Measurements from ENCODE around the gene ADRM1. TPM values are rescaled to one million over a fixed set of nuclear protein-coding genes. Genes with fewer than 3 reads are reported as not detected.

The ADRM1 gene
- total RNA-seq, 1 experiment from 2014 or later, result 173 TPM

DNA sequence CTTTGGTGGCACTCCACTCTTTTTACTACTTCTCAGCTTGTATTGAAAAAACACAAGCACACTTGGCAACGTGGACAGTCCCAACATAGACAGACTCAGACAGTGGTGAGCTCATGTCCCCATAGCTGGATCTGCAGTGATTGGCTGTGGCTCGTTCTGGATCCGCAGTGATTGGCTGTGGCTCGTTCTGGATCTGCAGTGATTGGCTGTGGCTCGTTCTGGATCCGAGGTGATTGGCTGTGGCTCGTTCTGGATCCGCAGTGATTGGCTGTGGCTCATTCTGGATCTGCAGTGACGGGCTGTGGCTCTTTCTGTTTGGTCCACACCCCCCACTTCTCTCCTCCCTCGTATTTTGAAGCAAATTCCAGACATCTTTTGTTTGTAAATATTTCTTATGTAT is 36.5 kb upstream of the ADRM1 start:
- peaks cover 40% of the 10 kb centered on the region for H4K20me1 ChIP-seq (ENCODE audit: insufficient read depth)
- H3K27me3 ChIP-seq (ENCODE audit: insufficient read depth, low read depth), result no peaks in the 10 kb centered on the region
- H3F3A ChIP-seq (ENCODE audit: insufficient read depth, low read depth), result peaks cover 16% of the 10 kb centered on the region
- DNase-seq, result no peak
- ChIA-PET POLR2A (ENCODE audit: unreplicated experiment) (interaction anchor here (0.7 kb wide), 1 partner anchor 127 kb away, joined by 4 read pairs; no protein-coding TSS in a partner anchor), CTCF (no interaction called here)
- TF ChIP-seq, protein P1, sequence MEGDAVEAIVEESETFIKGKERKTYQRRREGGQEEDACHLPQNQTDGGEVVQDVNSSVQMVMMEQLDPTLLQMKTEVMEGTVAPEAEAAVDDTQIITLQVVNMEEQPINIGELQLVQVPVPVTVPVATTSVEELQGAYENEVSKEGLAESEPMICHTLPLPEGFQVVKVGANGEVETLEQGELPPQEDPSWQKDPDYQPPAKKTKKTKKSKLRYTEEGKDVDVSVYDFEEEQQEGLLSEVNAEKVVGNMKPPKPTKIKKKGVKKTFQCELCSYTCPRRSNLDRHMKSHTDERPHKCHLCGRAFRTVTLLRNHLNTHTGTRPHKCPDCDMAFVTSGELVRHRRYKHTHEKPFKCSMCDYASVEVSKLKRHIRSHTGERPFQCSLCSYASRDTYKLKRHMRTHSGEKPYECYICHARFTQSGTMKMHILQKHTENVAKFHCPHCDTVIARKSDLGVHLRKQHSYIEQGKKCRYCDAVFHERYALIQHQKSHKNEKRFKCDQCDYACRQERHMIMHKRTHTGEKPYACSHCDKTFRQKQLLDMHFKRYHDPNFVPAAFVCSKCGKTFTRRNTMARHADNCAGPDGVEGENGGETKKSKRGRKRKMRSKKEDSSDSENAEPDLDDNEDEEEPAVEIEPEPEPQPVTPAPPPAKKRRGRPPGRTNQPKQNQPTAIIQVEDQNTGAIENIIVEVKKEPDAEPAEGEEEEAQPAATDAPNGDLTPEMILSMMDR (conservative IDR thresholded peaks at IDR 0.05), result no peak
- TF ChIP-seq EZH2 (IDR thresholded peaks at IDR 0.05; ENCODE audit: low read depth), result no peak
- peaks cover 13% of the 10 kb centered on the region for H3K36me3 ChIP-seq (ENCODE audit: low read depth)
- H3K9me3 ChIP-seq (ENCODE audit: insufficient read depth, low read depth), result peaks cover 5% of the 10 kb centered on the region; the same call in 1 of the 2 replicates
- no peaks in the 10 kb centered on the region for H3K9me2 ChIP-seq (ENCODE audit: insufficient read depth)
- BruUV-seq (replicated peaks), result no TSS peak
- no peak overlapping the region for H3K4me3 ChIP-seq
- H3K4me2 ChIP-seq, result no peak overlapping the region
- H3K79me2 ChIP-seq (ENCODE audit: low read depth), result 0 out of 2 replicates have a peak, but pooled peaks cover 5% of the 10 kb centered on the region
- intact Hi-C loops (cut with micrococcal nuclease; ENCODE audit: unreplicated experiment), result loop anchor here (2.0 to 10.0 kb wide), 2 partner anchors 28 to 252 kb away; partner anchors contain the start of gene OSBPL2
- no peaks in the 10 kb centered on the region for H3K4me1 ChIP-seq (replicated peaks; ENCODE audit: insufficient read depth)
- H3K27ac ChIP-seq, result no peak overlapping the region
- no peak overlapping the region for H2AFZ ChIP-seq

DNA sequence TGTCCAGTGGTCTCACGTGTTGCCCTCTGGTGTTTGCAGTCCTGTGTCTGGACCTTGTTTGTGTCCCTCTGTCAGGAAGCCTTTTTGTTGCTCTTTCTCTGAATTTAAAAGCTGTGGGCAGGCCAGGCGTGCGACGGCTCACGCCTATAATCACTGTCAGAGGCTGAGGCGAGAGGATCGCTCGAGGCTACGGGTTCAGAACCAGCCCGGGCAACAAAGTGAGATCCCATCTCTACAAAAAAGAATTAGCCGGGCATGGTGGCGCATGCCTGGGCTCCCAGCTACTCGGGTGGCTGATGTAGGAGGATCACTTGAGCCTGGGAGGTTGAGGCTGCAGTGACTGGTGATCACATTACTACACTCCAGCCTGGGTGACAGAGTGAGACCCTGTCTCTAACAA is 35.9 kb upstream of the ADRM1 start:
- ChIA-PET POLR2A (ENCODE audit: unreplicated experiment) (no interaction called here), CTCF (no interaction called here)
- DNase-seq, result no peak
- H3K9me3 ChIP-seq (ENCODE audit: insufficient read depth, low read depth), result peaks cover 5% of the 10 kb centered on the region; the same call in 1 of the 2 replicates
- H3K27ac ChIP-seq, result no peak overlapping the region
- no peak overlapping the region for H3K4me3 ChIP-seq
- H3F3A ChIP-seq (ENCODE audit: insufficient read depth, low read depth), result peaks cover 16% of the 10 kb centered on the region
- TF ChIP-seq, protein P1 (conservative IDR thresholded peaks at IDR 0.05), result no peak
- TF ChIP-seq EZH2 (IDR thresholded peaks at IDR 0.05; ENCODE audit: low read depth), result no peak
- TSS peak; percentile 16 for BruUV-seq (replicated peaks)
- no peaks in the 10 kb centered on the region for H3K4me1 ChIP-seq (replicated peaks; ENCODE audit: insufficient read depth)
- H2AFZ ChIP-seq, result no peak overlapping the region
- intact Hi-C loops (cut with micrococcal nuclease; ENCODE audit: unreplicated experiment), result loop anchor here (2.0 to 10.0 kb wide), 2 partner anchors 28 to 252 kb away; partner anchors contain the start of gene OSBPL2
- peaks cover 13% of the 10 kb centered on the region for H3K36me3 ChIP-seq (ENCODE audit: low read depth)
- 0 out of 2 replicates have a peak, but pooled peaks cover 5% of the 10 kb centered on the region for H3K79me2 ChIP-seq (ENCODE audit: low read depth)
- H3K4me2 ChIP-seq, result no peak overlapping the region
- H4K20me1 ChIP-seq (ENCODE audit: insufficient read depth), result peaks cover 45% of the 10 kb centered on the region
- no peaks in the 10 kb centered on the region for H3K27me3 ChIP-seq (ENCODE audit: insufficient read depth, low read depth)
- no peaks in the 10 kb centered on the region for H3K9me2 ChIP-seq (ENCODE audit: insufficient read depth)

DNA sequence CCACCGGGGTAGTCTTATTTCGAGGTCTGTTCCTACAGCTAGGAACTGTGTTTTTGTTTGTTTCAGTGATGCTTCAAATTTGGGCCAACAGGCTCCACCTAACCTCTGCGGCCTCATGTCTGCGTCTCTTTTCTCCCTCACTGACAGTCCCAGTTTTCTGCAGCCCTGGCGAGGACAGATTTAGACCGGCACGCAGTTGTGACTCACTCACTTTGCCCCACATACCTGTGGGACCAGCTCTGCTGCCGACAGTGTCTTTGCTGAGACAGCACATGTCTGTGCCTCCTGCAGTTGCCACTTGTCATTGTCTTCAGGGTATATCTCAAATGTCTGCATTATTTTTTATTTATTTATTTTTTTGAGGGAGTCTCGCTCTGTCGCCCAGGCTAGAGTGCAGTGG is 35.3 kb upstream of the ADRM1 start:
- no peak for TF ChIP-seq EZH2 (IDR thresholded peaks at IDR 0.05; ENCODE audit: low read depth)
- TF ChIP-seq, protein P1 (conservative IDR thresholded peaks at IDR 0.05), result no peak
- 0 out of 2 replicates have a peak, but pooled peaks cover 5% of the 10 kb centered on the region for H3K79me2 ChIP-seq (ENCODE audit: low read depth)
- DNase-seq, result peak; percentile 71 to 74
- no peak overlapping the region for H3K4me3 ChIP-seq
- ChIA-PET POLR2A (ENCODE audit: unreplicated experiment) (no interaction called here), CTCF (no interaction called here)
- H3K9me2 ChIP-seq (ENCODE audit: insufficient read depth), result no peaks in the 10 kb centered on the region
- H3K4me1 ChIP-seq (replicated peaks; ENCODE audit: insufficient read depth), result no peaks in the 10 kb centered on the region
- H3K27ac ChIP-seq, result no peak overlapping the region
- no peak overlapping the region for H3K4me2 ChIP-seq
- peaks cover 5% of the 10 kb centered on the region; the same call in 1 of the 2 replicates for H3K9me3 ChIP-seq (ENCODE audit: insufficient read depth, low read depth)
- no TSS peak for BruUV-seq (replicated peaks)
- intact Hi-C loops (cut with micrococcal nuclease; ENCODE audit: unreplicated experiment), result loop anchor here (2.0 to 10.0 kb wide), 2 partner anchors 29 to 253 kb away; partner anchors contain the start of gene OSBPL2
- H2AFZ ChIP-seq, result no peak overlapping the region
- peaks cover 16% of the 10 kb centered on the region for H3F3A ChIP-seq (ENCODE audit: insufficient read depth, low read depth)
- peaks cover 48% of the 10 kb centered on the region for H4K20me1 ChIP-seq (ENCODE audit: insufficient read depth)
- peaks cover 16% of the 10 kb centered on the region for H3K36me3 ChIP-seq (ENCODE audit: low read depth)
- no peaks in the 10 kb centered on the region for H3K27me3 ChIP-seq (ENCODE audit: insufficient read depth, low read depth)

Measured in PC-9 (cell line).